Stromal cell of bone marrow (primary cell): ENCODE measurements around the gene SLC6A3.
"Not testable (repeated sequence)": the region's sequence is repeated elsewhere in the genome, so short reads cannot be mapped to it uniquely, and the experiment has no call there.

Experiments
- DNase-seq: peaks from one replicate; pipeline ENCODE4 v3.0.0-alpha.2; 2012; ENCODE audit warnings: low read depth

Gene SLC6A3

GRCh38 chr5:1370006-1370405 is 75.2 kb downstream of the SLC6A3 start:
- DNase-seq = no peak

GRCh38 chr5:1368756-1369155 is 76.5 kb downstream of the SLC6A3 start:
- DNase-seq = no peak

- no peak for DNase-seq
Measured at GRCh38 chr5:1368236-1368635, 77.0 kb downstream of the SLC6A3 start.

GRCh38 chr5:1367149-1367548 is 78.1 kb downstream of the SLC6A3 start:
- DNase-seq = no peak

GRCh38 chr5:1366514-1366913 is 78.7 kb downstream of the SLC6A3 start:
- no peak for DNase-seq

GRCh38 chr5:1364211-1364610 is 81.0 kb downstream of the SLC6A3 start:
- DNase-seq = no peak

GRCh38 chr5:1363581-1363980 is 81.7 kb downstream of the SLC6A3 start:
- no peak for DNase-seq

- no peak for DNase-seq
Measured at GRCh38 chr5:1363160-1363559, 82.1 kb downstream of the SLC6A3 start.

GRCh38 chr5:1362242-1363015 is 82.8 kb downstream of the SLC6A3 start:
- no peak for DNase-seq

- DNase-seq = no peak
Measured at GRCh38 chr5:1360861-1361260, 84.4 kb downstream of the SLC6A3 start.

GRCh38 chr5:1360367-1360766 is 84.9 kb downstream of the SLC6A3 start:
- not testable (repeated sequence) for DNase-seq

GRCh38 chr5:1359713-1360112 is 85.5 kb downstream of the SLC6A3 start:
- no peak for DNase-seq

- no peak for DNase-seq
Measured at GRCh38 chr5:1359031-1359645, 86.1 kb downstream of the SLC6A3 start.

GRCh38 chr5:1358726-1359025 is 86.6 kb downstream of the SLC6A3 start:
- DNase-seq = no peak

- DNase-seq = no peak
Measured at GRCh38 chr5:1357946-1358725, 87.1 kb downstream of the SLC6A3 start.

GRCh38 chr5:1356873-1357787 is 88.1 kb downstream of the SLC6A3 start:
- no peak for DNase-seq

GRCh38 chr5:1354576-1354975 is 90.7 kb downstream of the SLC6A3 start:
- DNase-seq = no peak

- no peak for DNase-seq
Measured at GRCh38 chr5:1352231-1353219, 92.7 kb downstream of the SLC6A3 start.

GRCh38 chr5:1351156-1351555 is 94.1 kb downstream of the SLC6A3 start:
- no peak for DNase-seq

- DNase-seq = no peak
Measured at GRCh38 chr5:1349246-1349645, 96.0 kb downstream of the SLC6A3 start.

GRCh38 chr5:1348986-1349245 is 96.3 kb downstream of the SLC6A3 start:
- no peak for DNase-seq
